ENCODE measurements around the gene SMYD2. TPM values are rescaled to one million over a fixed set of nuclear protein-coding genes. Genes with fewer than 3 reads are reported as not detected.

The SMYD2 gene
- total RNA-seq, 1 experiment from 2014 or later: 47.5 TPM

DNA sequence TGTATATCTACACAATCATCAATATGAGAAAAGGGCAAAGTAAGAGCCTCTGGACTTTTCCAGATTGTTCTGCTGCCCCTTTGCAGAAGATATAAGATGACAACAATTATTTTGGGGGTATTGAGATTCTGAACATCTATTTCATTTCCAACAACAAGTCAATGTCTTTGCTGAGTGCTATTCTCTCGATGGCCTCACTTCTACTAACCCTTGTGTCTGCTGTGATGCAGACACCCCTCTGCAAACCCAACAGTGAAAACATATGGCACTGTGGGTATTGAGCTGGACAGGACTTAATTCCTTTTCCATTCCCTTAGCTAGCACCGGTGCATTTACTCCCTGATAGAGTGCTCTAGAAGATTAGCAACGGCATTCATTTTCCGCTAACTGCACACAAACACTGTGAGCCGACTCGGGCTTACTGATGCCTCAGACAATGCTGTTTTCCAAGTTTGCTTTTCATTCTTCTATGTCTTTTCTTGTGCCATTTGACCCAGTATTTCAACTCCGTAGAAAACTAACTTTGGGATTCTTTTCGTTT is 33.4 kb upstream of the SMYD2 start:
- DNase-seq: no peak
- intact Hi-C loops (cut with micrococcal nuclease; ENCODE audit: unreplicated experiment): no loop called here
- CTCF ChIA-PET: no interaction called here
- no peak for TF ChIP-seq CTCF (IDR thresholded peaks at IDR 0.05; ENCODE audit: unreplicated experiment)
- H3K4me1 Mint-ChIP-seq (ENCODE audit: low read depth, unreplicated experiment): no peaks in the 10 kb centered on the region
- H3K9me3 Mint-ChIP-seq (ENCODE audit: low read depth, unreplicated experiment): no peaks in the 10 kb centered on the region
- H3K4me3 Mint-ChIP-seq (ENCODE audit: low read depth, unreplicated experiment): no peak overlapping the region
- no TSS peak for BruUV-seq (replicated peaks)
- H3K27me3 Mint-ChIP-seq (ENCODE audit: unreplicated experiment): peaks cover 41% of the 10 kb centered on the region
- H3K36me3 Mint-ChIP-seq (ENCODE audit: insufficient read depth, unreplicated experiment): no peaks in the 10 kb centered on the region
- H3K27ac Mint-ChIP-seq (ENCODE audit: unreplicated experiment): no peak overlapping the region

- TF ChIP-seq CTCF (IDR thresholded peaks at IDR 0.05; ENCODE audit: unreplicated experiment): no peak
- CTCF ChIA-PET: interaction anchor here (0.5 kb wide), 1 partner anchor 34 kb away, joined by 3 read pairs; no protein-coding TSS in a partner anchor
- BruUV-seq (replicated peaks): no TSS peak
- Mint-ChIP-seq H3K4me3 (ENCODE audit: low read depth, unreplicated experiment) (no peak overlapping the region), H3K27ac (ENCODE audit: unreplicated experiment) (no peak overlapping the region), H3K4me1 (ENCODE audit: low read depth, unreplicated experiment) (no peaks in the 10 kb centered on the region), H3K36me3 (ENCODE audit: insufficient read depth, unreplicated experiment) (no peaks in the 10 kb centered on the region), H3K27me3 (ENCODE audit: unreplicated experiment) (peaks cover 38% of the 10 kb centered on the region), H3K9me3 (ENCODE audit: low read depth, unreplicated experiment) (no peaks in the 10 kb centered on the region)
- DNase-seq: no peak
- intact Hi-C loops (cut with micrococcal nuclease; ENCODE audit: unreplicated experiment): no loop called here
Observed at GRCh38 chr1:214248311-214249085, 32.5 kb upstream of the SMYD2 start.

DNA sequence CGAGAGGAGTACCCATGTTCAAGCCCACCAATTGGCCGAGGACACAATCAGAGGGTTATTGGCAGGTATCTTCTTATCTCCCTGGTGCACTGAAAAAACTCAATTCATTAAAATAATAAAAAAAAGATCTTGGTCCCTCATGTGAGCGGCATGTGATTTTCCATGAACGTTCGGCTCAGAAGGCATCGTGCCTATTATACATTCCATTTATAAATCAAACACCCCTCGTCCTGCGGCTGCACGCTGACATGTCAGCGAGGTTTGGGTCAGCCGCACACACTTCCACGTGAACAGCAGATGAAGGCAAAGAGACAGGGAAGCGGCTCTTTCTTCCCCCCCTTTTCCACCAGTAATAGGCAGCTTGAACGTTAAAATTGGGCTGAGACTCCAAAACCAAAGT is 31.3 kb upstream of the SMYD2 start:
- Mint-ChIP-seq H3K36me3 (ENCODE audit: insufficient read depth, unreplicated experiment) (no peaks in the 10 kb centered on the region), H3K4me3 (ENCODE audit: low read depth, unreplicated experiment) (no peak overlapping the region), H3K4me1 (ENCODE audit: low read depth, unreplicated experiment) (no peaks in the 10 kb centered on the region), H3K27ac (ENCODE audit: unreplicated experiment) (no peak overlapping the region), H3K9me3 (ENCODE audit: low read depth, unreplicated experiment) (no peaks in the 10 kb centered on the region), H3K27me3 (ENCODE audit: unreplicated experiment) (peaks cover 30% of the 10 kb centered on the region)
- no peak for DNase-seq
- CTCF ChIA-PET: no interaction called here
- intact Hi-C loops (cut with micrococcal nuclease; ENCODE audit: unreplicated experiment): no loop called here
- no peak for TF ChIP-seq CTCF (IDR thresholded peaks at IDR 0.05; ENCODE audit: unreplicated experiment)
- BruUV-seq (replicated peaks): no TSS peak

DNA sequence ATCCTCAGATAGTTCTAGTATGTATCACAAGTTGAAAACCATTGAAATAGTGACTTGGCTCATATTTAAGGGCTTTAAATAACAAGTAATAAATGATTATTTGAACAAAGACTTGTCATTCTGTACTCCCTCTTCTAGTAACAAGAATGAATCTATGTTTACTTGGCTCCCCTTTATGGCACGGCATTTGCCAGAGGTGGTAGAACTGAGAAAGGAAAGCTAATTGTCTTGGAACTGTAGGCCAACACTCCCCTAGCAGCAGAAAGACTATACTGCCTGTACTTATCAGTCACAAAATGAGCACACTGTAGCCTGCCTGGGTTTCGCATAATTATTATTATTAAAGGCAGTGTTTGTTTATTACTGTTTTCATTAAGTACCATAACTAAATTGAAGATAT is 29.6 kb upstream of the SMYD2 start:
- H3K27ac Mint-ChIP-seq (ENCODE audit: unreplicated experiment): no peak overlapping the region
- H3K4me3 Mint-ChIP-seq (ENCODE audit: low read depth, unreplicated experiment): no peak overlapping the region
- no peaks in the 10 kb centered on the region for H3K9me3 Mint-ChIP-seq (ENCODE audit: low read depth, unreplicated experiment)
- BruUV-seq (replicated peaks): no TSS peak
- DNase-seq: no peak
- H3K27me3 Mint-ChIP-seq (ENCODE audit: unreplicated experiment): peaks cover 20% of the 10 kb centered on the region
- no peak for TF ChIP-seq CTCF (IDR thresholded peaks at IDR 0.05; ENCODE audit: unreplicated experiment)
- CTCF ChIA-PET: interaction anchor here (0.5 kb wide), 1 partner anchor 151 kb away, joined by 4 read pairs; no protein-coding TSS in a partner anchor
- H3K4me1 Mint-ChIP-seq (ENCODE audit: low read depth, unreplicated experiment): no peaks in the 10 kb centered on the region
- no peaks in the 10 kb centered on the region for H3K36me3 Mint-ChIP-seq (ENCODE audit: insufficient read depth, unreplicated experiment)
- intact Hi-C loops (cut with micrococcal nuclease; ENCODE audit: unreplicated experiment): no loop called here
